Liver (tissue), 9 donors: Measurements from ENCODE around the gene ZNF530. TPM values are rescaled to one million over a fixed set of nuclear protein-coding genes. Genes with fewer than 3 reads are reported as not detected.

Experiments used
- DNase-seq: peaks from one replicate; pipeline ENCODE4 v3.0.0-alpha.2; 2017; ENCODE audit warnings: low spot score
- H3K27ac ChIP-seq, 2 donors: one replicate each; pipeline ENCODE4 v1.7.0; 2013; ENCODE audit warnings: inconsistent platforms in 2 of 2, low read length in 2 of 2, control low read depth in 1 of 2, low read depth in 1 of 2, mild to moderate bottlenecking in 1 of 2
- H3K27me3 ChIP-seq, 4 donors: one replicate each; pipeline versions ENCODE4 v1.6.1 to v1.7.0; 2013; ENCODE audit warnings: low read length in 3 of 4, inconsistent platforms in 1 of 4, mild to moderate bottlenecking in 1 of 4, moderate library complexity in 1 of 4; ENCODE audit not compliant: control insufficient read depth in 4 of 4, insufficient read depth in 4 of 4
- H3K36me3 ChIP-seq, 4 donors: one replicate each; pipeline versions ENCODE4 v1.6.1 to v1.7.0; 2013; ENCODE audit warnings: low read length in 3 of 4, mild to moderate bottlenecking in 3 of 4, low read depth in 1 of 4, moderate library complexity in 1 of 4; ENCODE audit not compliant: control insufficient read depth in 4 of 4, insufficient read depth in 3 of 4
- H3K4me1 ChIP-seq, 4 donors: one replicate each; pipeline versions ENCODE4 v1.6.1 to v1.7.0; 2013; ENCODE audit warnings: low read length in 3 of 4, mild to moderate bottlenecking in 3 of 4, moderate library complexity in 1 of 4; ENCODE audit not compliant: control insufficient read depth in 4 of 4, insufficient read depth in 4 of 4
- H3K4me3 ChIP-seq, 3 donors: one replicate each; pipeline versions ENCODE4 v1.6.1 to v1.7.0; 2013; ENCODE audit warnings: low read length in 3 of 3, control low read depth in 1 of 3, low read depth in 1 of 3, mild to moderate bottlenecking in 1 of 3
- H3K9ac ChIP-seq, 2 donors: one replicate each; pipeline ENCODE4 v1.7.0; 2013; ENCODE audit warnings: low read length in 2 of 2, mild to moderate bottlenecking in 2 of 2, moderate library complexity in 2 of 2, control low read depth in 1 of 2, low read depth in 1 of 2
- H3K9me3 ChIP-seq, 4 donors: one replicate each; pipeline versions ENCODE4 v1.6.1 to v1.7.0; 2013; ENCODE audit warnings: low read length in 3 of 4; ENCODE audit not compliant: control insufficient read depth in 4 of 4
- CTCF ChIP-seq: fragments of 150-350 bp; IDR thresholded peaks from 2 replicates; pipeline ENCODE4 v1.5.1; 2017; ENCODE audit warnings: improper control_type of control experiment, low read depth, low read length; ENCODE audit not compliant: missing input control
- EGR1 ChIP-seq, 2 donors: IDR thresholded peaks; 2 replicates each; pipeline ENCODE4 v1.6.1; 2016 to 2018; ENCODE audit warnings: antibody characterized with exemption in 2 of 2, low read depth in 2 of 2
- FOXA1 ChIP-seq: IDR thresholded peaks from 2 replicates; pipeline ENCODE4 v1.6.1; 2016; ENCODE audit warnings: antibody characterized with exemption
- FOXA2 ChIP-seq: IDR thresholded peaks from 2 replicates; pipeline ENCODE4 v1.6.1; 2016; ENCODE audit warnings: antibody characterized with exemption
- GABPA ChIP-seq, 2 donors: IDR thresholded peaks in 1 of 2; conservative IDR thresholded peaks in 1 of 2; 2 replicates each; pipeline ENCODE4 v1.6.1; 2016; ENCODE audit warnings: antibody characterized with exemption in 2 of 2, mild to moderate bottlenecking in 1 of 2, moderate library complexity in 1 of 2
- HNF4A ChIP-seq, 2 donors: conservative IDR thresholded peaks; 2 replicates each; pipeline ENCODE4 v1.6.1; 2016; ENCODE audit warnings: antibody characterized with exemption in 2 of 2, mild to moderate bottlenecking in 2 of 2
- HNF4G ChIP-seq: IDR thresholded peaks from 2 replicates; pipeline ENCODE4 v1.6.1; 2016; ENCODE audit warnings: antibody characterized with exemption
- JUND ChIP-seq, 2 donors: IDR thresholded peaks; 2 replicates each; pipeline ENCODE4 v1.6.1; 2016; ENCODE audit warnings: antibody characterized with exemption in 2 of 2
- NR2F2 ChIP-seq: IDR thresholded peaks from 2 replicates; pipeline ENCODE4 v1.6.1; 2016; ENCODE audit warnings: antibody characterized with exemption
- RAD21 ChIP-seq, 2 donors: IDR thresholded peaks; 2 replicates each; pipeline ENCODE4 v1.6.1; 2016; ENCODE audit warnings: antibody characterized with exemption in 2 of 2, mild to moderate bottlenecking in 2 of 2
- REST ChIP-seq: IDR thresholded peaks from 2 replicates; pipeline ENCODE4 v1.6.1; 2016; ENCODE audit warnings: antibody characterized with exemption, mild to moderate bottlenecking
- RXRA ChIP-seq, 2 donors: IDR thresholded peaks; 2 replicates each; pipeline ENCODE4 v1.6.1; 2017 to 2018; ENCODE audit warnings: antibody characterized with exemption in 2 of 2, mild to moderate bottlenecking in 1 of 2
- SP1 ChIP-seq: IDR thresholded peaks from 2 replicates; pipeline ENCODE4 v1.6.1; 2018; ENCODE audit warnings: antibody characterized with exemption, mild to moderate bottlenecking
- TAF1 ChIP-seq: conservative IDR thresholded peaks from 2 replicates; pipeline ENCODE4 v1.6.1; 2016; ENCODE audit warnings: antibody characterized with exemption, mild to moderate bottlenecking
- YY1 ChIP-seq: IDR thresholded peaks from 2 replicates; pipeline ENCODE4 v1.6.1; 2016; ENCODE audit warnings: antibody characterized with exemption, mild to moderate bottlenecking
- ZBTB33 ChIP-seq: IDR thresholded peaks from 2 replicates; pipeline ENCODE4 v1.6.1; 2016; ENCODE audit warnings: antibody characterized with exemption
- WGBS: extraction: QIAGEN DNeasy Blood & Tissue Kit; methylation state at CpG from one replicate; pipeline ENCODE4 v1.1.7; 2013; 5-methylcytosine and 5-hydroxymethylcytosine counted together
- polyA plus RNA-seq, 2 donors: library from polyadenylated mRNA; stranded (reverse) in 1 of 2; unstranded in 1 of 2; fragments of 200-250 nt in 1 of 2; fragments of >200 nt in 1 of 2; fragmentation: Nextera tagmentation in 1 of 2; extraction: Ambion mirVana in 1 of 2; gene quantifications; one replicate each; pipeline versions ENCODE4 v1.2.1 to v1.2.3, GENCODE V29; 2013 to 2015
- total RNA-seq, 2 donors: library from RNA; depleted of rRNA; stranded (reverse); fragments of >200 nt; gene quantifications; one replicate each; pipeline ENCODE4 v1.2.3, GENCODE V29; 2014
- TF ChIP-seq, protein P1 (sequence below): IDR thresholded peaks from 2 replicates; pipeline ENCODE4 v1.6.1; 2016; ENCODE audit warnings: antibody characterized with exemption
- TF ChIP-seq, protein P2 (sequence below): IDR thresholded peaks from 2 replicates; pipeline ENCODE4 v1.6.1; 2016; ENCODE audit warnings: antibody characterized with exemption
- donor health status: healthy.
- donor health status: healthy.
- donor health status: healthy.
- donor health status: healthy.
- donor health status: healthy.

The ZNF530 gene
- total and polyA plus RNA-seq, 4 donors, result 0.86 to 7.1 (median 1.4) TPM

- DNase-seq, result no peak
- Histone ChIP-seq H3K4me3 (peak overlapping the region in 1 of 3 donors; percentile 26), H3K27ac (no peak overlapping the region), H3K27me3 (peaks cover 0 to 2% (median 0%) of the 10 kb centered on the region in 4 donors), H3K9me3 (peaks cover 12 to 47% (median 36%) of the 10 kb centered on the region in 4 donors), H3K36me3 (no peaks in the 10 kb centered on the region), H3K4me1 (no peaks in the 10 kb centered on the region), H3K9ac (no peak overlapping the region)
- WGBS, result 53% methylated on average over 1 of the region's 1 CpG
- TF ChIP-seq NR2F2 (no peak), REST (no peak), TAF1 (no peak), RAD21 (IDR thresholded peaks at IDR 0.05) (no peak), GABPA (IDR thresholded peaks at IDR 0.05 in 1 of 2, conservative IDR thresholded peaks at IDR 0.05 in 1 of 2) (no peak), SP1 (no peak), JUND (IDR thresholded peaks at IDR 0.05) (no peak), EGR1 (IDR thresholded peaks at IDR 0.05; ENCODE audit: low read depth in 2 of 2) (no peak), FOXA2 (no peak), YY1 (no peak), ZBTB33 (no peak), CTCF (no peak), FOXA1 (no peak), RXRA (IDR thresholded peaks at IDR 0.05) (no peak), HNF4G (no peak)
- TF ChIP-seq, protein P1, sequence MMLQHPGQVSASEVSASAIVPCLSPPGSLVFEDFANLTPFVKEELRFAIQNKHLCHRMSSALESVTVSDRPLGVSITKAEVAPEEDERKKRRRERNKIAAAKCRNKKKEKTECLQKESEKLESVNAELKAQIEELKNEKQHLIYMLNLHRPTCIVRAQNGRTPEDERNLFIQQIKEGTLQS, result no peak
- TF ChIP-seq, protein P2, sequence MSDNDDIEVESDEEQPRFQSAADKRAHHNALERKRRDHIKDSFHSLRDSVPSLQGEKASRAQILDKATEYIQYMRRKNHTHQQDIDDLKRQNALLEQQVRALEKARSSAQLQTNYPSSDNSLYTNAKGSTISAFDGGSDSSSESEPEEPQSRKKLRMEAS, result no peak
Measured at GRCh38 chr19:57655443-57655842, 55.8 kb downstream of the ZNF530 start.

- no peak overlapping the region for H3K4me3 ChIP-seq
- peaks cover 12 to 52% (median 35%) of the 10 kb centered on the region in 4 donors for H3K9me3 ChIP-seq
- WGBS, result 71% methylated on average over 1 of the region's 1 CpG
- no peak for DNase-seq
- H3K27ac ChIP-seq, result no peak overlapping the region
- no peaks in the 10 kb centered on the region for H3K36me3 ChIP-seq
- H3K9ac ChIP-seq, result no peak overlapping the region
- H3K4me1 ChIP-seq, result no peaks in the 10 kb centered on the region
- peaks cover 0 to 6% (median 0%) of the 10 kb centered on the region in 4 donors for H3K27me3 ChIP-seq
- no peak for TF ChIP-seq YY1
- TF ChIP-seq, protein P2, result no peak
- TF ChIP-seq JUND (IDR thresholded peaks at IDR 0.05), result no peak
- no peak for TF ChIP-seq EGR1 (IDR thresholded peaks at IDR 0.05; ENCODE audit: low read depth in 2 of 2)
- TF ChIP-seq RAD21 (IDR thresholded peaks at IDR 0.05), result no peak
- no peak for TF ChIP-seq NR2F2
- TF ChIP-seq HNF4A (conservative IDR thresholded peaks at IDR 0.05), result no peak
- TF ChIP-seq CTCF, result no peak
- TF ChIP-seq ZBTB33, result no peak
- no peak for TF ChIP-seq FOXA2
Measured at GRCh38 chr19:57656346-57656745, 56.7 kb downstream of the ZNF530 start.
